GM12878 (cell line): Measurements from ENCODE around the gene RBMS3. TPM values are rescaled to one million over a fixed set of nuclear protein-coding genes. Genes with fewer than 3 reads are reported as not detected.

Experiments used
- ATAC-seq: fragments of 200-7000 bp; cut with Tn5 transposase; 3 replicates; pipeline ENCODE4 v1.9.1; 2020; ENCODE audit warnings: mild to moderate bottlenecking, moderate library complexity
- BruUV-seq: library from RNA; stranded (reverse); fragments of 400-500 nt; replicated peaks from 2 replicates; lab custom pipeline; 2021; lab: Mats Ljungman, UMichigan
- CTCF ChIA-PET: fragments of 300-600 bp; sonication (Branson Sonifier 250); formaldehyde crosslinking; extraction: SDS; loops from one replicate; lab custom pipeline; 2021; ENCODE audit warnings: inconsistent platforms; lab: Yijun Ruan, JAX
- POLR2A ChIA-PET: fragments of 350-600 bp; formaldehyde crosslinking; extraction: SDS; loops from one replicate; lab custom pipeline; 2021; ENCODE audit warnings: inconsistent platforms; lab: Charles Lee
- RAD21 ChIA-PET: fragments of 300-600 bp; sonication (Branson Sonifier 250); formaldehyde crosslinking; loops from one replicate; lab custom pipeline; 2023; ENCODE audit warnings: antibody characterized with exemption; ENCODE audit not compliant: unreplicated experiment; lab: Charles Lee
- SMC1A ChIA-PET: fragments of 300-600 bp; sonication (Branson Sonifier 250); formaldehyde crosslinking; loops from one replicate; lab custom pipeline; 2023; ENCODE audit not compliant: unreplicated experiment, uncharacterized antibody; lab: Charles Lee
- DNase-seq: peaks from one replicate; pipeline ENCODE4 v3.0.0-alpha.2; 2011; ENCODE audit warnings: low read depth, low spot score
- FAIRE-seq: peaks from 3 replicates; lab custom pipeline; 2011; peaks lifted over from hg19 to GRCh38; lab: Jason Lieb, UNC
- H2AFZ ChIP-seq: 2 replicates; pipeline ENCODE4 v1.6.0; 2011; ENCODE audit warnings: low read depth, low read length, control low read depth; ENCODE audit not compliant: control insufficient read depth
- H3K27ac ChIP-seq: 2 replicates; pipeline ENCODE4 v1.5.1; 2011; ENCODE audit warnings: control low read depth; ENCODE audit not compliant: control insufficient read depth, insufficient read depth
- H3K27me3 ChIP-seq, 2 experiments: replicated peaks in 1 of 2; 2 replicates each; pipeline versions ENCODE4 v1.6.0 to v1.6.1; 2011; ENCODE audit warnings: low read length in 1 of 2; ENCODE audit not compliant: control insufficient read depth in 2 of 2, insufficient read depth in 2 of 2
- H3K36me3 ChIP-seq, 2 experiments: 2 replicates each; pipeline ENCODE4 v1.5.1; 2011; ENCODE audit warnings: low read length in 1 of 2; ENCODE audit not compliant: control insufficient read depth in 2 of 2, insufficient read depth in 2 of 2
- H3K4me1 ChIP-seq: 2 replicates; pipeline ENCODE4 v1.6.1; 2011; ENCODE audit warnings: mild to moderate bottlenecking, low read length, moderate library complexity, mixed read lengths; ENCODE audit not compliant: control insufficient read depth, insufficient read depth
- H3K4me2 ChIP-seq: 2 replicates; pipeline ENCODE4 v1.6.0; 2011; ENCODE audit warnings: control low read depth; ENCODE audit not compliant: control insufficient read depth, insufficient read depth
- H3K4me3 ChIP-seq: fragments of 200-600 bp; sonication (generic); 2 replicates; pipeline ENCODE4 v1.5.1; 2016
- H3K79me2 ChIP-seq: 2 replicates; pipeline ENCODE4 v1.6.0; 2011; ENCODE audit warnings: low read length; ENCODE audit not compliant: control insufficient read depth, insufficient read depth
- H3K9ac ChIP-seq: 2 replicates; pipeline ENCODE4 v1.8.0; 2011; ENCODE audit warnings: low read length, control low read depth, mixed read lengths; ENCODE audit not compliant: control insufficient read depth, insufficient read depth
- H3K9me3 ChIP-seq: replicated peaks from 3 replicates; pipeline ENCODE4 v1.5.1; 2011; ENCODE audit warnings: mild to moderate bottlenecking, low read length; ENCODE audit not compliant: control insufficient read depth, insufficient read depth
- H4K20me1 ChIP-seq: 2 replicates; pipeline ENCODE4 v1.6.0; 2011; ENCODE audit not compliant: control insufficient read depth, insufficient read depth
- CUX1 ChIP-seq: IDR thresholded peaks from 2 replicates; pipeline ENCODE4 v1.6.1; 2012; ENCODE audit warnings: improper control_type of control experiment, low read depth, low read length; ENCODE audit not compliant: insufficient replicate concordance
- MEF2B ChIP-seq: fragments of 450-650 bp; IDR thresholded peaks from 2 replicates; pipeline ENCODE4 v1.6.1; 2018; ENCODE audit warnings: mild to moderate bottlenecking, moderate library complexity; ENCODE audit not compliant: partially characterized antibody, poor library complexity, severe bottlenecking
- NBN ChIP-seq: fragments of 450-650 bp; IDR thresholded peaks from 2 replicates; pipeline ENCODE4 v1.6.1; 2016
- NFXL1 ChIP-seq: fragments of 450-650 bp; IDR thresholded peaks from 2 replicates; pipeline ENCODE4 v1.6.1; 2017; ENCODE audit warnings: antibody characterized with exemption, mild to moderate bottlenecking, borderline replicate concordance
- PML ChIP-seq: IDR thresholded peaks from 2 replicates; pipeline ENCODE4 v1.6.1; 2012; ENCODE audit warnings: low read length, inconsistent platforms
- RBBP5 ChIP-seq: fragments of 200-600 bp; sonication (generic); conservative IDR thresholded peaks from 2 replicates; pipeline ENCODE4 v1.6.1; 2016
- RUNX3 ChIP-seq: IDR thresholded peaks from 2 replicates; pipeline ENCODE4 v1.6.1; 2012; ENCODE audit warnings: low read length, inconsistent platforms
- SMARCA5 ChIP-seq: fragments of 450-650 bp; IDR thresholded peaks from 2 replicates; pipeline ENCODE4 v1.6.1; 2017; ENCODE audit warnings: mild to moderate bottlenecking
- SPI1 ChIP-seq: IDR thresholded peaks from 2 replicates; pipeline ENCODE4 v1.6.1; 2011; ENCODE audit warnings: low read depth, mild to moderate bottlenecking, low read length, moderate library complexity, borderline replicate concordance; ENCODE audit not compliant: insufficient read depth
- YBX1 ChIP-seq: fragments of 450-650 bp; IDR thresholded peaks from 2 replicates; pipeline ENCODE4 v1.6.1; 2016; ENCODE audit warnings: antibody characterized with exemption
- ZNF592 ChIP-seq: fragments of 450-650 bp; IDR thresholded peaks from 2 replicates; pipeline ENCODE4 v1.6.1; 2017; ENCODE audit warnings: mild to moderate bottlenecking, moderate library complexity
- WGBS: methylation state at CpG from one replicate; pipeline ENCODE4 v1.1.6; 2016; ENCODE audit warnings: low lambda C conversion rate; ENCODE audit not compliant: insufficient replicate concordance, insufficient coverage; ENCODE audit errors: missing lambda C conversion rate; 5-methylcytosine and 5-hydroxymethylcytosine counted together
- in situ Hi-C: fragments of 300-500 bp; cut with MboI; formaldehyde crosslinking; loops from 9 replicates; pipeline ENCODE4 v1.14.3; 2018; ENCODE audit warnings: mixed read lengths
- intact Hi-C: fragments of 100-400 bp; cut with micrococcal nuclease; formaldehyde crosslinking; loops from one replicate; pipeline ENCODE4 v1.14.2; 2022; ENCODE audit not compliant: unreplicated experiment
- polyA plus RNA-seq, 11 experiments: library from polyadenylated mRNA; depleted of rRNA in 4 of 11; unstranded in 6 of 11; stranded (reverse) in 5 of 11; fragments of >200 nt; fragmentation: Nextera tagmentation in 4 of 11; fragmentation: Illumina TruSeq in 1 of 11; extraction: Ambion mirVana in 4 of 11; extraction: Trizol in 1 of 11; gene quantifications; 1 replicate in 1 of 11; 2 replicates in 10 of 11; pipeline versions ENCODE4 v1.2.1 to v1.2.3, GENCODE V29; 2011 to 2016; ENCODE audit warnings: inconsistent platforms in 2 of 11, missing spikeins in 2 of 11, low read depth in 1 of 11
- total RNA-seq, 4 experiments: library from RNA; depleted of rRNA in 3 of 4; stranded (reverse); fragments of >200 nt in 3 of 4; fragmentation: Illumina TruSeq in 1 of 4; extraction: Trizol in 1 of 4; gene quantifications; 2 replicates each; pipeline versions ENCODE4 v1.2.1 to v1.2.3, GENCODE V29; 2013 to 2021

The RBMS3 gene
- total and polyA plus RNA-seq, 10 of the 15 experiments (the other 5 are each of a cell fraction or from before 2014, with no cell fraction given), result 0.79 to 4.7 (median 3.1) TPM

GRCh38 chr3:29914861-29915524, 634.1 kb downstream of the RBMS3 start:
- Histone ChIP-seq H4K20me1 (no peaks in the 10 kb centered on the region), H3K27ac (no peak overlapping the region), H2AFZ (no peak overlapping the region), H3K4me2 (no peak overlapping the region), H3K36me3 (no peaks in the 10 kb centered on the region), H3K27me3 (no peaks in the 10 kb centered on the region), H3K4me1 (no peaks in the 10 kb centered on the region), H3K79me2 (no peaks in the 10 kb centered on the region), H3K4me3 (no peak overlapping the region), H3K9ac (no peak overlapping the region), H3K9me3 (no peaks in the 10 kb centered on the region)
- BruUV-seq, result no TSS peak
- ChIA-PET CTCF (no interaction called here), RAD21 (no interaction called here), POLR2A (no interaction called here), SMC1A (interaction anchor here (1.0 kb wide), 1 partner anchor 11 kb away, joined by 5 read pairs; no protein-coding TSS in a partner anchor)
- TF ChIP-seq YBX1 (no peak), SMARCA5 (no peak), NFXL1 (no peak), SPI1 (no peak), NBN (no peak), PML (no peak), RUNX3 (no peak), CUX1 (no peak), RBBP5 (no peak), MEF2B (no peak), ZNF592 (no peak)
- intact Hi-C loops, result no loop called here
- FAIRE-seq (no peak), DNase-seq (no peak), ATAC-seq (no peak)
- 3% methylated on average over 3 of the region's 3 CpGs for WGBS
- in situ Hi-C loops, result no loop called here
